GM12892 (cell line): ENCODE data around the gene PHEX.

Experiments used
- POLR2A ChIP-seq: IDR thresholded peaks from 2 replicates; pipeline ENCODE4 v1.6.1; 2011; ENCODE audit warnings: low read depth, low read length, control low read depth
- POLR2AphosphoS5 ChIP-seq: IDR thresholded peaks from 2 replicates; pipeline ENCODE4 v1.6.1; 2011; ENCODE audit warnings: low read depth, low read length, control low read depth
- TAF1 ChIP-seq: IDR thresholded peaks from 2 replicates; pipeline ENCODE4 v1.6.1; 2011; ENCODE audit warnings: low read depth, mild to moderate bottlenecking, control low read depth, low read length, borderline replicate concordance

DNA sequence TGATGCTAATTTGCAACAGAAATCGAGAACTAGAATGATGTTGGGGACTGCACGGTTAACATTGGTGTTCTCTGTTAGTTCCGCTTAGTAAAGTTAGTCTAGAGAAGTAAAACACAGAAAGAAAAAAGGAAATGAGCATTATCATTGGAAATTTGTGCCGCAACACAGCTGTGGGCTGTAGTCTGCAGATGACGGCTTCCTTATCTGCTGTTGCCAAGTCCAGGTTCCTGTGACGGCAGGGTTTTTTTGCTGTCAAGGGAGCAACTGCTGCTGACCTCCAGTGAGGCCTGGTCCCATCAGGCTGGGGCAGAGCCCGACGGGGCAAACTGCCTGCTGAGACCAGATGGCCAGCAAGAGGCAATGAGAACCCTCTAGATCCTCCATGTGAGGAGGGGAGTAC is 38.9 kb upstream of the PHEX start:
- TF ChIP-seq POLR2A (no peak), TAF1 (no peak), POLR2AphosphoS5 (no peak)
